GM03348 (cell line): ENCODE data around the gene PCGF3.
A peak's percentile ranks its signal among the peaks of the same experiment; 100 is the strongest.
"Not testable (repeated sequence)": the region's sequence is repeated elsewhere in the genome, so short reads cannot be mapped to it uniquely, and the experiment has no call there.

Experiments
- DNase-seq: peaks from one replicate; pipeline ENCODE4 v3.0.0; 2012; ENCODE audit warnings: low spot score

Gene PCGF3

DNA sequence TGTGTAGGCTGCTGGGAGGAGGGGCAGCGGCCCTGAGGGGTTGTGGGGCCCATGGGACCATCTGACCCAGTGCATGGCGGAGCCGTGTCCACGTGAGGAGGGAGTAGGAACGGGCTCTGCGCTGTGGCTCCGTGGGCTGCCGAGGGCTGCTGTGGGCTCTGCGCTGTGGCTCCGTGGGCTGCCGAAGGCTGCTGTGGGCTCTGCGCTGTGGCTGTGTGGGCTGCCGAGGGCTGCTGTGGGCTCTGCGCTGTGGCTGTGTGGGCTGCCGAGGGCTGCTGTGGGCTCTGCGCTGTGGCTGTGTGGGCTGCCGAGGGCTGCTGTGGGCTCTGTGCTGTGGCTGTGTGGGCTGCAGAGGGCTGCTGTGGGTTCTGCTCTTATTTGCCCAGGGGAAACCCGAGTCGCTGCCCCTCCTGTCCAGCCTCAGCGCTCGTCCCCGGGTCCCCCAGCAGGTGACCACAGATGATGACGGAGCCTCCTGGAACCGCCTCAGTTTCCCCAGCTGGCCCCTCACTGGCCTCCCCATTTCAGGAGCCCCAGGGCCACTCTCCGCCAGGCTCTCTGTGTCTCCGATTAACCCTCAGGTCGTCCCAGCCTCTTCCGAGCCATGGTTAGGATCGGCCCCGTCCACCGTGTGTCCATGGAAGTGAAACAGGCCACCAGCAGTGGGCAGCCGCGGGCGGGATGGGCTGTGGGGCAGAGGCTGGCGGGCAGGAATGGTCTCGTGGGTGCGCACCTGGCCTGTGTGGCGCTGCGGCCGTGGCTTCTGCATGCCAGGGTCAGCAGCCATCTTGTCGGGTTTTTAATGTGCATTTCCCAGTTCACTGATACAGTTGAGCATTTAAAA, 20.0 kb downstream of the PCGF3 start:
- no peak for DNase-seq

DNA sequence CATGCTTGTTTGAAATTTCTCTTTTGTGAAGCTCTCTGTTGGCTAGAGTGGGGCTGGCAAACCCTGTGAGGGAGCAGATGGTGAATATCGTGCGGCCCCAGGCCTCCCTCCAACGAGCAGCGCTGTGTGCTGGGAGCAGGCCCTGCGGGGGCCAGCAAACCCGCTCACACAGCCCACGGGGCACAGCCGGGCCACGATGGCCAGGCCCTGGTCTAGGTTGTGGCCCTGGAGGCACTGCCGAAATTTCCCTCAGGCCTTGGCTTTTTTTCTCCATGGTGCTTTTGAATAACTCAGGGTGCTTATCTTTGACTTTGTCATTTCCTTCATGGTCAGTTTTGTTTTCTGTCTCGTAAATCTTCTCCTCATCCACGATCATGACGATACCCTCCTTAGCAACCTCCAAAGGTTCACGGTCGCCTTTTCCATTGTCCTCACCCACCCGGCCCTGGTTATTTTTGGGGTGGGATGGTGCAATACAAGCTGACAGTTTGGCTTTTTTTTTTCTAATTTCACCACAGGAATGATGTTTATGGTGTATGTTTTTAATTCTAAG, 20.7 kb downstream of the PCGF3 start:
- peak; percentile 86 for DNase-seq

DNA sequence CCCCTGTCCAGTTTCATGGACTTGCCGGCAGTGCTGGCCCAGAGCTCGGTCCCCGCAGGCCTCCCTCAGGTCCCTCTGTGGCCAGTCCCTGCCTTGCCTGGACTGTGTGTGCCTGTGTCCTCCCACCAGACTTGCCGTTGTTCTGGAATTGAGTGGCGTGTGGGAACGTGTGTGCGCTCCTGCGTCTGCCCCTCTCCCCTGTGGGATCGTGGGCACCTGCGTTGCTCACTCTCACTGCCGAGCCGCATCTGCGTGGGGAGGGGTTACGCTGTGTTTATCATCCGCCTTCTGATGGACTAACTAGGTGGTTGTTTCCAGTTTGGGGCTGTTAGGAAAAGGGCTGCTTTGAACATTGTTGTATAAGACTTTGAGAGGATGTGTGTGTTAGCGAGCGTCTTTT, 21.2 kb downstream of the PCGF3 start:
- no peak for DNase-seq

DNA sequence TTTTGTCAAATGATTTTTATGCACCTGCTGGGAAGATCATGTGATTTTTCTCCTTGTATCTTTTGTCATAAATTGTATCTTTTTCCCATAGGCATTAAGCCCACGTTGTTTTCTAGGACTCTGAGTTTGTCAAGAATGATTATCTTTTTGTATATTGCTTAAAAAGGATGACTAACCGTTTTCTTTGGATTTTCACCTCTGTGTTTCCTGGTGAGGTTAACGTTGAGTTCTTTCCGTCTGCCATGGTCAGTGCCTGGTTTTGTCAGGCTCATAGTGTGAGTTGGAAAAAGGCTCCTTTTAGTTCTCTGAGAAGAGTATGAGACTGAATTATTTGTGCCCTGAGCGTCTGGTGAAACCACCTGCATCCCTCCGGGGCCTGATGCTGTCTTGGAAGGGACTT, 21.9 kb downstream of the PCGF3 start:
- no peak for DNase-seq

DNA sequence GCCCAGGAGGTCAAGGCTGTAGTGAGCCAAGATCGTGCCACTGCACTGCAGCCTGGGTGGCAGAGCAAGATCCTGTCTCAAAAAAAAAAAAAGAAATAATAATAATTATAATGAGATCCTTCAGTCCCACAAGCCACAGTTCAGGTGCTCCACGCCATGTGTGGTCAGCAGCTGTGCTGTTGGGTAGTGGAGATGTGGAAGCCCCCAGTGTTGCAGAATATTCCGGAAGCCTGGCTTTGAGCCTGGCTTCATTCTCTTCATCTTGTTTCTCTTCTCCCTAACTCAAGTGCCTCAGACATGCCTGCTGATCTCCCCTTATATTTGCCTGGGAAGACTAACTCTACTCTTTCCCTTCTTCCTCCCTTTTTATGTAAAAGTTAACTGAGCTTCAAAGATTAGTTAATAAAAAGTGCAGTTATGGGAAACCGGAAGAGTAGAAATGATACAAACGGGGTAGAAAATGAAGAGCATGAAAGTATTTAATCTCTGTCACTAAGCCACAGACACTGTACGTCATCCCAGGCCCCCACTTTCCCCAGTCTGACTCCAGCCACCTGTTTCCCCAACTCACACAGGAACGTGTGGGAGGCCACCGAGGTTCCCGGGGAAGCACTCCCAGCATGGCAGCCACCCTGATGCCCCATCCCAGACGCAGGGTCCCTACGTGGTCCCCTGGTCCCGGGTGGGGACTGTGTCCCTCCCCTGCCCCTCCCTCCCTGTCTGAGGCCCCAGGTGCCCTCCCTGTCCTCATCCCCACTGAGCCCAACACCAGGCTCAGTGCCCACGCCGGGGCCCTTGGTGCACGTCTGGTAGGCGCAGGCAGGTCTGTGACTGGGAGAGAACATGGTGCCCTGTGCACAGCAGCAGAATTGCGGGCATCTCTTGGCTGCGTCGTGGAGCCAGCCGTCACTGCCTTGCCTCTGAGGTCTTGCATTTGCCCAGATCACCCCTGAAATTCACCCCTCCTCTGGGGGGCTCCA, 24.0 kb downstream of the PCGF3 start:
- DNase-seq = no peak

DNA sequence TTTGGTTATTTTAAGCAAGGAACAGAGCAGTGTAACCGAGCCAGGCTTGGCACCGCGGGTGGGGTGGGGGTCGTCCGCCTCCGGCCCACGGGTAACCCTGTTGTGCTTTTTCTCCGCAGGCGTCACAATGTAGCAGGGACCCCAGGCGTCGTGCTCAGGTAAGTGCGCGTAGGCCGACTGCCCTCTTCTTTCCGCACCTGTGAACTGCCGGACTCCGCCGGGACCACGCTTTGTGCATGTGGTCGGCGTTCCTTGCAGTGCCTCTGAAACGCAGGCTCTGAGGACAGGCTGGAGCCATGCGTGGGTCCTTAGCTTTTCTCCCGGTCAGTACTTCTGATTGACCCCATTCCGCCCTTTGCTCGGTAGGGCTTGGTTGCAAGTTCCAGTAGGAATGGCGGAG, 24.9 kb downstream of the PCGF3 start:
- no peak for DNase-seq

DNA sequence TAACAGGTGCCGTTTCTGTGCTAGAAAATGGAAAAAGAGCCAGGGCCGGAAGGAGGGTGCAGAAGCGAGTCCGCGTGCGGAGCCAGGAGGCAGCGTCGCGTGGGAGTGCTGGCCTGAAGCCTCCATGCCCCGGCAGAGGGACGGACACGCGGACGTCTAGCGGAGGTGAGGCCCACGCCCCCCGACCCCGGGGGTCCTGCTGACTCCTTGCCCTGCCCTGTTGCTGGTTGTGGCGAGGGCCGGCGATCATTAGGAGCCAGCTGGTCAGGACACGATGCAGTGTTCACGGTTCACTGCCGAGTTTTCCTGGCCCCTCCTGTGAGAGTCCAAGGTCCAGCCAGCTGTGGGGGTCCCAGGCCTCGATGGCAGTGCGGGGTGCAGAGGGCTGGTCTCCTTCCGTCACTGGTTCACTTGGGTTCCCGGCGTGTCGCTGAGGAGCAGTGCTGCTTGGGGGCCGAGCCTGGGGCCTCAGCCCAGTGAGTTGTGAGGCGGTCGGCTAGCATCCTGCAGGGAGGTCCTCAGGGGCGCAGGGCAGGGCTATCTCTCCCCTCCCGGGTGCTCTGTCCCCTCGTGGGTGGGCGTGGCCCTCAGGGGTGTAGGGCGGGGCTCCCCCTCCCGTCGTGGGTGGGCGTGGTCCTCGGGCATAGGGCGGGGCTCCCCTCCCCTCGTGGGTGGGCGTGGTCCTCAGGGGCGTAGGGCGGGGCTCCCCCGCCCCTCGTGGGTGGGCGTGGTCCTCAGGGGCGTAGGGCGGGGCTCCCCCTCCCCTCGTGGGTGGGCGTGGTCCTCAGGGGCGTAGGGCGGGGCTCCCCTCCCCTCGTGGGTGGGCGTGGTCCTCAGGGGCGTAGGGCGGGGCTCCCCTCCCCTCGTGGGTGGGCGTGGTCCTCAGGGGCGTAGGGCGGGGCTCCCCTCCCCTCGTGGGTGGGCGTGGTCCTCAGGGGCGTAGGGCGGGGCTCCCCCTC, 25.6 kb downstream of the PCGF3 start:
- DNase-seq = not testable (repeated sequence)

DNA sequence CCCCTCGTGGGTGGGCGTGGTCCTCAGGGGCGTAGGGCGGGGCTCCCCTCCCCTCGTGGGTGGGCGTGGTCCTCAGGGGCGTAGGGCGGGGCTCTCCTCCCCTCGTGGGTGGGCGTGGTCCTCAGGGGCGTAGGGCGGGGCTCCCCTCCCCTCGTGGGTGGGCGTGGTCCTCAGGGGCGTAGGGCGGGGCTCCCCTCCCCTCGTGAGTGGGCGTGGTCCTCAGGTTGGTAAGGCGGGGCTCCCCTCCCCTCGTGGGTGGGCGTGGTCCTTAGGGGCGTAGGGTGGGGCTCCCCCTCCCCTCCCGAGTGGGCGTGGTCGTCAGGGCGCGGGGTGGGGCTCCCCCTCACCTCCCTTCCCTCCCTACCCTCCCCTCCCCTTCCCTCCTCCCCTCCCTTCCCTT, 26.3 kb downstream of the PCGF3 start:
- DNase-seq = not testable (repeated sequence)

DNA sequence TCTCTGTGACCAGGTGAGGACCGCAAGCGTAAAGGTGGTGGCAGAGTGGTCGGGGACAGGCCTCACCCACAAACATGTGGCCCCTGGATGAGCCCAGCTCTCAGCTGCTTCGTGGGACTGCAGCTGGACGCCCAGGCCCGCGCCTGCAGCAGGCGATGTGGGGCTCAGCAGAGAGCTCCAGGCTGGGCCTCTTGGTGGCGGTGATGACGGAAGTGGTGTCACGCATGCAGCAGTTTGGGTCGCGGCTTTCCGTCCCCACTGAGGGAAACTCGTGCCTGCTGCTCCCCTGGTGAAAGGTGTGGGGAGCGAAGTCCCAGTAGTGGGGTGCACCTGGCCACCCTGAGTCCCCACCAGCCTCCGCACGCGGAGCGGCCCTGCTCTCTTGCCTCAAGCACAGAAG, 26.9 kb downstream of the PCGF3 start:
- DNase-seq = no peak

DNA sequence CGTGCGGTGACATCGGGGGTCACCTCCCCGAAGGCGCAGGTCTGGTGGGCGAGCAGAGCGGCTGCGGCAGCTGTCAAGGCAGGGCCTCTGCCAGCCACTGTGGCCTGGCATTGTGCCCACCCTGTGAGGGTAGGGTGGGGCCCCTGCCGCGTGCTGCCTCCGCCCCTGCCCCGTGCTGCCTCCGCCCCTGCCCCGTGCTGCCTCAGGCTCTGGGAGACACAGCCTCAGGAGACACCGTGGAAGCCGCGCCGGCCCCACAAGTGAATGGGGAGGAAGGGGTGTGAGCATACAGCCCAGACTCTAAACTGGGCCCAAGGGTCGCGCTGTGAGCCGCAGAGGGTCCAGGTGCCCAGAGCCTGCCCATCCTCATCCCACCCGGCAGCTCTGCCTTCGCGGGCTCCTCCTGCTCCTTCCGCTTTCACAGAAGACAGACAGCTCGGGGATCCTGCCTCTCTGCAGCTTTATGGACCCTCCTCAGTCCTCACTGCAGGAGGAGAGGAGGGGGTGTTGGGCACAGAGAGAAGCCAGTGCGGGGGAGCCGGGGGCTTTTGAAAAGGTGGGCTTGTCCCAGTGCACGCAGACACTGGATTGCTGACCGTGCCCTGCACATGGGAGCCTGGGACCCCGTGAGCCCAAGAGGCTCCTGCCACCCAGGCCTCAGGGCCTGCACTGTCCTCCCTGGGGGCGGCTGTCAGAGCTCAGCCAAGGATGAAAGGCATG, 27.4 kb downstream of the PCGF3 start:
- DNase-seq = no peak

GRCh38 chr4:733631-733980, 28.0 kb downstream of the PCGF3 start:
- DNase-seq = no peak

- DNase-seq = no peak
Observed at GRCh38 chr4:734075-734474, 28.4 kb downstream of the PCGF3 start.

GRCh38 chr4:734951-735350, 29.3 kb downstream of the PCGF3 start:
- no peak for DNase-seq

GRCh38 chr4:735583-735982, 30.0 kb downstream of the PCGF3 start:
- DNase-seq = no peak

DNA sequence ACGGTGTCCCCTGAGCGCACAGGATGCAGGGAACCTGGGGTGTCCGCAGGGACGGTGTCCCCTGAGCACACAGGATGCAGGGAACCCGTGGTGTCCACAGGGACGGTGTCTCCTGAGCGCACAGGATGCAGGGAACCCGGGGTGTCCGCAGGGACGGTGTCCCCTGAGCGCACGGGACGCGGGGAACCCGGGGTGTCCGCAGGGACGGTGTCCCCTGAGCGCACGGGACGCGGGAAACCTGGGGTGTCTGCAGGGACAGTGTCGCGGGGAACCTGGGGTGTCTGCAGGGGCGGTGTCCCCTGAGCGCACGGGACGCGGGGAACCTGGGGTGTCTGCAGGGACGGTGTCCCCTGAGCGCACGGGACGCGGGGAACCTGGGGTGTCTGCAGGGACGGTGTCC, 30.9 kb downstream of the PCGF3 start:
- DNase-seq = not testable (repeated sequence)

GRCh38 chr4:738781-739280, 33.2 kb downstream of the PCGF3 start:
- DNase-seq = no peak

- no peak for DNase-seq
Observed at GRCh38 chr4:739569-739968, 33.9 kb downstream of the PCGF3 start.

DNA sequence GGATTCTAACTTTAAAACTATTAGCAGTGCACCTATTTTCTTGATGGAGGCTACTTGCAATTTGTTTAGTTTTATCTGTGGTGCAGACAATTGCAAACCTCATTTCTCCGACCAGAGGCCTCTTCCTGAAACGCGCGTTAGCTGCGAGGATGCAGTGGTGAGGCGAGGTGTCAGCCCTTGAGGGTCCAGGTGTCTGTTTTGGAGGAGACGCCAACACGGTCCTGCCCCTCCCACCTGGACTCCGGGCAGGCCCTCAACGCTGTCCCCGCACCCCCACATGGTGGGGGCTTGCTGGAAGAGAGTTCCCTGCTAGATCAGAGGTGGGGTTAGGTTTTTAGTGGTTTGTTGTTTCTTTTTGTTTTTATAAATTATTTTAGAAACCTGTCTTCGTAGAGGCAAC, 34.4 kb downstream of the PCGF3 start:
- no peak for DNase-seq

GRCh38 chr4:740656-741282, 35.1 kb downstream of the PCGF3 start:
- no peak for DNase-seq

- DNase-seq = no peak
Observed at GRCh38 chr4:742096-742741, 36.6 kb downstream of the PCGF3 start.
